Osteoblast (primary cell): ENCODE measurements around the gene ARL8B. TPM values are rescaled to one million over a fixed set of nuclear protein-coding genes. Genes with fewer than 3 reads are reported as not detected.
A peak's percentile ranks its signal among the peaks of the same experiment; 100 is the strongest.

ENCODE experiments used
- DNase-seq: peaks from one replicate; pipeline ENCODE4 v3.0.0; 2011; ENCODE audit warnings: low spot score, mixed read lengths; ENCODE audit not compliant: insufficient read length; ENCODE audit errors: missing footprints
- H2AFZ ChIP-seq: 2 replicates; pipeline ENCODE4 v1.6.0; 2011; ENCODE audit warnings: mild to moderate bottlenecking, low read length
- H3K27ac ChIP-seq: 2 replicates; pipeline ENCODE4 v1.5.1; 2011; ENCODE audit warnings: mild to moderate bottlenecking, low read depth, low read length, moderate library complexity
- H3K27me3 ChIP-seq: 2 replicates; pipeline ENCODE4 v1.6.0; 2012; ENCODE audit warnings: mild to moderate bottlenecking, control low read depth, inconsistent platforms, low read length, moderate library complexity; ENCODE audit not compliant: insufficient read depth
- H3K36me3 ChIP-seq: 2 replicates; pipeline ENCODE4 v1.5.1; 2011; ENCODE audit warnings: mild to moderate bottlenecking, low read length, control low read depth, moderate library complexity; ENCODE audit not compliant: insufficient read depth
- H3K4me1 ChIP-seq: 2 replicates; pipeline ENCODE4 v1.5.1; 2011; ENCODE audit warnings: mild to moderate bottlenecking, low read length, control low read depth, moderate library complexity; ENCODE audit not compliant: insufficient read depth
- H3K4me2 ChIP-seq: 2 replicates; pipeline ENCODE4 v1.6.0; 2011; ENCODE audit warnings: mild to moderate bottlenecking, low read length; ENCODE audit not compliant: insufficient read depth
- H3K4me3 ChIP-seq: fragments of 200-600 bp; sonication (generic); 3 replicates; pipeline ENCODE4 v1.5.1; 2012; ENCODE audit warnings: mild to moderate bottlenecking, low read length, inconsistent platforms; ENCODE audit not compliant: insufficient read depth
- H3K79me2 ChIP-seq: 2 replicates; pipeline ENCODE4 v1.6.0; 2012; ENCODE audit warnings: mild to moderate bottlenecking, low read length, control low read depth, inconsistent platforms; ENCODE audit not compliant: insufficient read depth
- H3K9me3 ChIP-seq: 2 replicates; pipeline ENCODE4 v1.5.1; 2011; ENCODE audit warnings: low read depth, low read length, control low read depth
- H4K20me1 ChIP-seq: 2 replicates; pipeline ENCODE4 v1.6.0; 2012; ENCODE audit warnings: mild to moderate bottlenecking, low read length, control low read depth; ENCODE audit not compliant: insufficient read depth
- total RNA-seq: library from RNA; depleted of rRNA; stranded (reverse); fragments of >200 nt; gene quantifications from 2 replicates; pipeline ENCODE4 v1.2.3, GENCODE V29; 2012
- TF ChIP-seq, protein P1 (sequence below): IDR thresholded peaks from 2 replicates; pipeline ENCODE4 v1.5.1; 2011; ENCODE audit warnings: mild to moderate bottlenecking, low read depth, low read length, moderate library complexity; ENCODE audit errors: extremely low read depth

ARL8B gene
- total RNA-seq, 1 donor = 90.8 TPM

DNA sequence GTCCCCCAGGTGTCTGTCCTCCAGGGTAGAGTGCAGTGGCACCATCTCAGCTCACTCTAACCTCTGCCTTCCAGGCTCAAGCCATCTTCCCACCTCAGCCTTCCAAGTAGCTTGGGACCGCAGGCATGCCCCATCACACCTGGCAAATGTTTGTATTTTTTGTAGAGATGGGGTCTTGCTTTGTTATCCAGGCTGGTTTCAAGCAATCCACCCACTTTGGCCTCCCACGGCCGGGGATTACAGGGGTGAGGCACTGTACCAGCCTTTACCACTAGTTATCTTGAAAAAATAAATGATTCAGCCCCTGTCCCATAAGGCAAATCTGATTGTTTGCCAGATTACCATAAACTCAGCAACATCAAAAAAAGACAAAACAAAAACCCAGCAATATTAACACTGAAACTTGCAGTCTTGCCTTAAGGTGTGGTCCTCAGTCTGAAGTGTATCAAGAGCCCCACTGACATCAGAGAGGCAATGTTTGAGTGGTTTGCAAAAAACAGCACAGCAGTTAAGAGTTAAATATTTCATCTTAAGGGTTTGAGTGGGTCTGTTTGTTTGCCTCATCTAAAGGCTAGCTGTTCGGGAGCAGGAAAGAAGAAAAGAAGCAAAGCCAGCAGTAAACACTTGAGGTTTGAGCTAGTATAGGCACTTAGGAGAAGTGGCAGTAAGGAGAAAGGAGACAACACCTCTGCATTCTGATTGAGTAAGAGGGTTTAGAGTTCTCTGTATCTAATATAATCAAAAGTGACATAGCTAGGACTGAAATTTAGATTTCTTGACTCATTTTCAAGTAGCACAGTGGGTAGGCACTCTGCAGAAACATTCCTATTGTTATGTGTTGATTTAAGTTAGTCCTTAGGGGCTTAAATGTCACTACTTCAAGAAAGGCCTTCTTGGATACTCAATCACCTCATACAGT, 39.1 kb downstream of the ARL8B start:
- H3K27ac ChIP-seq = peak overlapping the region; percentile 58
- no peaks in the 10 kb centered on the region for H3K36me3 ChIP-seq
- H4K20me1 ChIP-seq = peaks cover 67% of the 10 kb centered on the region
- DNase-seq = no peak
- H3K9me3 ChIP-seq = no peaks in the 10 kb centered on the region
- TF ChIP-seq, protein P1, sequence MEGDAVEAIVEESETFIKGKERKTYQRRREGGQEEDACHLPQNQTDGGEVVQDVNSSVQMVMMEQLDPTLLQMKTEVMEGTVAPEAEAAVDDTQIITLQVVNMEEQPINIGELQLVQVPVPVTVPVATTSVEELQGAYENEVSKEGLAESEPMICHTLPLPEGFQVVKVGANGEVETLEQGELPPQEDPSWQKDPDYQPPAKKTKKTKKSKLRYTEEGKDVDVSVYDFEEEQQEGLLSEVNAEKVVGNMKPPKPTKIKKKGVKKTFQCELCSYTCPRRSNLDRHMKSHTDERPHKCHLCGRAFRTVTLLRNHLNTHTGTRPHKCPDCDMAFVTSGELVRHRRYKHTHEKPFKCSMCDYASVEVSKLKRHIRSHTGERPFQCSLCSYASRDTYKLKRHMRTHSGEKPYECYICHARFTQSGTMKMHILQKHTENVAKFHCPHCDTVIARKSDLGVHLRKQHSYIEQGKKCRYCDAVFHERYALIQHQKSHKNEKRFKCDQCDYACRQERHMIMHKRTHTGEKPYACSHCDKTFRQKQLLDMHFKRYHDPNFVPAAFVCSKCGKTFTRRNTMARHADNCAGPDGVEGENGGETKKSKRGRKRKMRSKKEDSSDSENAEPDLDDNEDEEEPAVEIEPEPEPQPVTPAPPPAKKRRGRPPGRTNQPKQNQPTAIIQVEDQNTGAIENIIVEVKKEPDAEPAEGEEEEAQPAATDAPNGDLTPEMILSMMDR = no peak
- peaks cover 93% of the 10 kb centered on the region for H3K79me2 ChIP-seq
- no peak overlapping the region for H2AFZ ChIP-seq
- peak overlapping the region; percentile 42 for H3K4me2 ChIP-seq
- H3K27me3 ChIP-seq = no peaks in the 10 kb centered on the region
- no peak overlapping the region for H3K4me3 ChIP-seq
- peaks cover 32% of the 10 kb centered on the region for H3K4me1 ChIP-seq

DNA sequence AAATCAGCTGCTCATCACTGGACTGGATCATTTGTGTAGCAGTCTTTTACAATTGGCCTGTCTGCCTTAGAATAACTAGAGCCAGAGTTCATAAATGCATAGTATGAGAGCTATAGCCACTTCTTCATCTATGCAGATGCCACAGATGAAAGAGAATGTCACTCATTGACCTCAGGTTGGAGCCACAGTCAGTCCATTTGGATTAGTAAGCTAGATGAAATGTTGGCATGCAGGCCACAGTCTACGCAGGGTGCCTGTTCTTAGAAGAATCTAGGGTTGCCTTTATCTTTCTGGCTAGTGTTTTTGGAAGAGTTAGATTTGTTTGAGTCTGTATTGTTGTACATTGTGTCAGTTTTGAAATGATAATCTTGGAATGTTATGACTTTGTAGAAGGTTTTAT, 40.0 kb downstream of the ARL8B start:
- peak overlapping the region; percentile 58 for H3K27ac ChIP-seq

DNA sequence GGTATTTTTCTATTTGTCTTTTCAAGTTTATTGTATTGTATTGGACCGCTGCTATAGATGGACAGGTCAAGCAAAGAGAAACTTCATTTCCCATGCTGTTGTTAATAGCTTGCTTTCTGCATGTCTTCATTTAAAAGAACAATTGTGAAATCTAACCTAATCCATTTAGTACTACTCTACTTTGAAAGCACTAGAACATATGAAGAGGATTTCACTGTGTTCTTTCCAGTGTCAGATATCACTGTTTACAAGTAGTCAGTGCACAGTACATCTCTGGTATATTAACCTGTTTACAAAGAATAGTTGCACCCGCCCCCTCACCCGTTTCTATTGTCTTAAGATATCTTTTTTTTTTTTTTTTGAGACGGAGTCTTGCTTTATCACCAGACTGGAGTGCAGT, 43.6 kb downstream of the ARL8B start:
- DNase-seq = no peak
- Histone ChIP-seq H3K36me3 (peaks cover under 1% of the 10 kb centered on the region), H3K79me2 (peaks cover 95% of the 10 kb centered on the region), H3K4me3 (no peak overlapping the region), H4K20me1 (peaks cover 53% of the 10 kb centered on the region), H3K27me3 (no peaks in the 10 kb centered on the region), H3K9me3 (no peaks in the 10 kb centered on the region), H3K4me1 (peaks cover 22% of the 10 kb centered on the region), H2AFZ (no peak overlapping the region), H3K27ac (no peak overlapping the region), H3K4me2 (no peak overlapping the region)
- TF ChIP-seq, protein P1 = no peak

More for the DNA sequence above, 40.0 kb downstream of the ARL8B start:
- TF ChIP-seq, protein P1 = no peak
- Histone ChIP-seq H3K4me3 (no peak overlapping the region), H3K9me3 (no peaks in the 10 kb centered on the region), H3K79me2 (peaks cover 93% of the 10 kb centered on the region), H4K20me1 (peaks cover 68% of the 10 kb centered on the region), H3K27me3 (no peaks in the 10 kb centered on the region), H3K4me2 (peak overlapping the region; percentile 42), H2AFZ (no peak overlapping the region), H3K4me1 (peaks cover 32% of the 10 kb centered on the region), H3K36me3 (no peaks in the 10 kb centered on the region)
- DNase-seq = peak; percentile 82

DNA sequence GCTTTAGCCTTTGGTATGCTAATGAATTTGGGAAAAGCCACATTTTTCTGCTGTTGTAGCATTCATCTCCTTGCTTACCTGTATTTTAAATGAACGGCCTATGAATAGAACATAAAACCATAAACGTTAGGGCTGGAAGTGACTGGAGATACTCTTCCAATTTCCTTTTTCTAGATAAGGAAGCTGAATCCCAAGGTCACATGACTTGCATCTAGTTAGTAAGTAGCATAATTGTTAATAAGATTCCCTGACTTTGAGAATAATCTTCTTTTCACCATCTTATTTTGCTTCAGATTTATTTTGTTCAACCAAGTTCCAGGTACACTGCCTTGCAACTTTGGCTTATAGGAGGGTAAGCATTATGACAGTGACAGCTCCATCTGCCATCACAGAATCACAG, 44.8 kb downstream of the ARL8B start:
- no peak overlapping the region for H3K4me3 ChIP-seq
- TF ChIP-seq, protein P1 = no peak
- H3K4me1 ChIP-seq = peaks cover 10% of the 10 kb centered on the region
- H3K79me2 ChIP-seq = peaks cover 88% of the 10 kb centered on the region
- no peak overlapping the region for H3K4me2 ChIP-seq
- no peak overlapping the region for H2AFZ ChIP-seq
- DNase-seq = no peak
- H3K27me3 ChIP-seq = no peaks in the 10 kb centered on the region
- H3K9me3 ChIP-seq = no peaks in the 10 kb centered on the region
- H3K27ac ChIP-seq = no peak overlapping the region
- peaks cover 41% of the 10 kb centered on the region for H4K20me1 ChIP-seq
- H3K36me3 ChIP-seq = peaks cover 7% of the 10 kb centered on the region
